Gastroesophageal sphincter (tissue), 3 donors: ENCODE data around the gene AGPAT1.

Experiments
- EP300 ChIP-seq: sonication (generic); formaldehyde crosslinking; IDR thresholded peaks from one replicate; pipeline ENCODE4 v1.6.1; 2017; ENCODE audit warnings: antibody characterized with exemption, mild to moderate bottlenecking
- TF ChIP-seq, protein P1 (sequence below), 4 experiments: fragments of 200-600 bp in 2 of 4; fragments of 450-650 bp in 2 of 4; sonication (generic) in 1 of 4; IDR thresholded peaks; one replicate each; pipeline ENCODE4 v1.5.1; 2017 to 2019; ENCODE audit warnings: antibody characterized with exemption in 4 of 4, mild to moderate bottlenecking in 2 of 4, moderate library complexity in 2 of 4

DNA sequence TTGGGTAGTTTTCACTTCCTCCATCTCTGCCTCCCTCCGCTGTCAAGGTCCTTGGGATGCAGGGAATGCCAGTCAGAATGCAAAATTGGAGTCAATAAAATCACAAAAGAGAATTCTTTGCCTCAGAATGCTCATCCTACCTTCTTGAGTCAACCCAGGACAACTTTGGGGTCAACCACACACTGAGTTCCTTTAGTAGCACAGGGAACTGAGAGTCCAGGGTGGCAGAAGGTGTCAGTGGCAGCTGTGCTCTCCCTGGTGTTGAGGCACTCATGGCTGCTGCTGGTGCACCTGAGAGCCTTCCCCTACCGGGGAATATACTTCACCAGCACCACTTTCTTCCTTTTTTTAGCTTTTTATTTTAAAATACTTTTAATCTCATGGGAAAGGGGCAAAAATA, 48.8 kb upstream of the AGPAT1 start:
- TF ChIP-seq, protein P1, sequence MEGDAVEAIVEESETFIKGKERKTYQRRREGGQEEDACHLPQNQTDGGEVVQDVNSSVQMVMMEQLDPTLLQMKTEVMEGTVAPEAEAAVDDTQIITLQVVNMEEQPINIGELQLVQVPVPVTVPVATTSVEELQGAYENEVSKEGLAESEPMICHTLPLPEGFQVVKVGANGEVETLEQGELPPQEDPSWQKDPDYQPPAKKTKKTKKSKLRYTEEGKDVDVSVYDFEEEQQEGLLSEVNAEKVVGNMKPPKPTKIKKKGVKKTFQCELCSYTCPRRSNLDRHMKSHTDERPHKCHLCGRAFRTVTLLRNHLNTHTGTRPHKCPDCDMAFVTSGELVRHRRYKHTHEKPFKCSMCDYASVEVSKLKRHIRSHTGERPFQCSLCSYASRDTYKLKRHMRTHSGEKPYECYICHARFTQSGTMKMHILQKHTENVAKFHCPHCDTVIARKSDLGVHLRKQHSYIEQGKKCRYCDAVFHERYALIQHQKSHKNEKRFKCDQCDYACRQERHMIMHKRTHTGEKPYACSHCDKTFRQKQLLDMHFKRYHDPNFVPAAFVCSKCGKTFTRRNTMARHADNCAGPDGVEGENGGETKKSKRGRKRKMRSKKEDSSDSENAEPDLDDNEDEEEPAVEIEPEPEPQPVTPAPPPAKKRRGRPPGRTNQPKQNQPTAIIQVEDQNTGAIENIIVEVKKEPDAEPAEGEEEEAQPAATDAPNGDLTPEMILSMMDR (IDR thresholded peaks at IDR 0.05): no peak
- TF ChIP-seq EP300: no peak
